IMR-90 (cell line): ENCODE measurements around the gene ERGIC1. TPM values are rescaled to one million over a fixed set of nuclear protein-coding genes. Genes with fewer than 3 reads are reported as not detected.

Source experiments
- ATAC-seq: fragments of 200-7000 bp; cut with Tn5 transposase; 2 replicates; pipeline ENCODE4 v1.9.1; 2020; ENCODE audit warnings: low read depth, mild to moderate bottlenecking, moderate library complexity
- BruUV-seq: library from RNA; stranded (reverse); fragments of 400-500 nt; replicated peaks from 2 replicates; lab custom pipeline; 2021; lab: Mats Ljungman, UMichigan
- CTCF ChIA-PET: fragments of 300-600 bp; formaldehyde crosslinking; extraction: SDS; loops from one replicate; lab custom pipeline; 2021; ENCODE audit warnings: antibody characterized with exemption; lab: Yijun Ruan, JAX
- POLR2A ChIA-PET: fragments of 300-600 bp; sonication (Branson Sonifier 250); formaldehyde crosslinking; loops from one replicate; lab custom pipeline; 2022; ENCODE audit warnings: antibody characterized with exemption; ENCODE audit not compliant: unreplicated experiment; lab: Charles Lee
- DNase-seq: peaks from one replicate; pipeline ENCODE4 v3.0.0; 2013
- H2AFZ ChIP-seq: replicated peaks from 2 replicates; pipeline ENCODE3; 2013; ENCODE audit warnings: low read length, mild to moderate bottlenecking; ENCODE audit not compliant: poor library complexity
- H2AK5ac ChIP-seq: 2 replicates; pipeline ENCODE4 v1.6.1; 2013; ENCODE audit warnings: low read depth, low read length, inconsistent platforms
- H2AK9ac ChIP-seq: replicated peaks from 2 replicates; pipeline ENCODE3; 2013; ENCODE audit warnings: mild to moderate bottlenecking, low read depth, low read length, moderate library complexity; ENCODE audit not compliant: poor library complexity
- H2BK120ac ChIP-seq: 2 replicates; pipeline ENCODE4 v1.6.1; 2013; ENCODE audit warnings: low read depth, low read length, inconsistent platforms
- H2BK15ac ChIP-seq: 3 replicates; pipeline ENCODE4 v1.6.1; 2013; ENCODE audit warnings: low read depth, low read length, inconsistent platforms
- H2BK20ac ChIP-seq: 2 replicates; pipeline ENCODE4 v1.6.1; 2013; ENCODE audit warnings: low read depth, mild to moderate bottlenecking, inconsistent platforms, low read length, moderate library complexity
- H2BK5ac ChIP-seq: 2 replicates; pipeline ENCODE4 v1.6.1; 2013; ENCODE audit warnings: mild to moderate bottlenecking, low read depth, low read length, inconsistent platforms; ENCODE audit not compliant: poor library complexity, severe bottlenecking
- H3K14ac ChIP-seq: replicated peaks from 2 replicates; pipeline ENCODE4 v1.6.1; 2013; ENCODE audit warnings: low read depth, low read length, inconsistent platforms
- H3K18ac ChIP-seq: 2 replicates; pipeline ENCODE4 v1.6.1; 2013; ENCODE audit warnings: low read depth, low read length, control low read depth
- H3K23ac ChIP-seq: 2 replicates; pipeline ENCODE4 v1.6.1; 2013; ENCODE audit warnings: low read depth, low read length, inconsistent platforms
- H3K27ac ChIP-seq: 2 replicates; pipeline ENCODE4 v1.5.1; 2013; ENCODE audit warnings: mild to moderate bottlenecking, control low read depth, low read length; ENCODE audit not compliant: insufficient read depth
- H3K27me3 ChIP-seq: 2 replicates; pipeline ENCODE4 v1.6.1; 2013; ENCODE audit warnings: low read length; ENCODE audit not compliant: control insufficient read depth, insufficient read depth
- H3K36me3 ChIP-seq: 2 replicates; pipeline ENCODE4 v1.6.1; 2013; ENCODE audit warnings: low read length, mixed read lengths; ENCODE audit not compliant: control insufficient read depth, insufficient read depth
- H3K4ac ChIP-seq: 2 replicates; pipeline ENCODE4 v1.6.1; 2013; ENCODE audit warnings: low read depth, low read length, inconsistent platforms
- H3K4me1 ChIP-seq: 2 replicates; pipeline ENCODE4 v1.6.1; 2013; ENCODE audit warnings: low read length, mixed read lengths; ENCODE audit not compliant: control insufficient read depth, insufficient read depth
- H3K4me2 ChIP-seq: 2 replicates; pipeline ENCODE4 v1.6.1; 2013; ENCODE audit warnings: low read depth, mild to moderate bottlenecking, control low read depth, low read length, moderate library complexity
- H3K4me3 ChIP-seq: 2 replicates; pipeline ENCODE4 v1.5.1; 2013; ENCODE audit warnings: low read depth, mild to moderate bottlenecking, control low read depth, low read length, moderate library complexity; ENCODE audit not compliant: insufficient read depth
- H3K56ac ChIP-seq: 2 replicates; pipeline ENCODE4 v1.6.1; 2013; ENCODE audit warnings: low read length, inconsistent platforms; ENCODE audit not compliant: insufficient read depth; ENCODE audit errors: extremely low read depth
- H3K79me1 ChIP-seq, 2 experiments: 2 replicates each; pipeline ENCODE4 v1.6.1; 2013; ENCODE audit warnings: low read length in 2 of 2, inconsistent platforms in 1 of 2, low read depth in 1 of 2
- H3K9ac ChIP-seq: 2 replicates; pipeline ENCODE4 v1.6.1; 2013; ENCODE audit warnings: low read depth, low read length, control low read depth
- H3K9me1 ChIP-seq: 2 replicates; pipeline ENCODE4 v1.6.1; 2013; ENCODE audit warnings: low read length, inconsistent platforms; ENCODE audit not compliant: insufficient read depth
- H3K9me3 ChIP-seq: 2 replicates; pipeline ENCODE4 v1.6.1; 2013; ENCODE audit warnings: low read length; ENCODE audit not compliant: control insufficient read depth, insufficient read depth
- H4K20me1 ChIP-seq: 2 replicates; pipeline ENCODE4 v1.6.1; 2013; ENCODE audit warnings: low read length, inconsistent platforms; ENCODE audit not compliant: insufficient read depth
- H4K5ac ChIP-seq: 2 replicates; pipeline ENCODE4 v1.6.1; 2013; ENCODE audit warnings: mild to moderate bottlenecking, low read depth, low read length, control low read depth
- H4K8ac ChIP-seq, 2 experiments: 2 replicates each; pipeline ENCODE4 v1.6.1; 2013; ENCODE audit warnings: low read depth in 2 of 2, low read length in 2 of 2, control low read depth in 1 of 2, inconsistent platforms in 1 of 2
- H4K91ac ChIP-seq: 2 replicates; pipeline ENCODE4 v1.6.1; 2013; ENCODE audit warnings: low read depth, low read length, inconsistent platforms; ENCODE audit not compliant: insufficient read depth
- BHLHE40 ChIP-seq: fragments of 150-350 bp; IDR thresholded peaks from 2 replicates; pipeline ENCODE4 v1.6.1; 2016; ENCODE audit warnings: mild to moderate bottlenecking, low read depth, low read length
- CEBPB ChIP-seq: IDR thresholded peaks from 2 replicates; pipeline ENCODE4 v1.6.1; 2012; ENCODE audit warnings: low read depth, low read length, improper control_type of control experiment
- CHD1 ChIP-seq: IDR thresholded peaks from 2 replicates; pipeline ENCODE4 v1.6.1; 2012; ENCODE audit warnings: low read depth, low read length, improper control_type of control experiment
- FOS ChIP-seq: fragments of 150-350 bp; IDR thresholded peaks from 2 replicates; pipeline ENCODE4 v1.6.1; 2016; ENCODE audit warnings: low read depth, low read length
- MAFK ChIP-seq: IDR thresholded peaks from 2 replicates; pipeline ENCODE4 v1.6.1; 2012; ENCODE audit warnings: low read depth, low read length, improper control_type of control experiment
- NFE2L2 ChIP-seq: fragments of 150-350 bp; IDR thresholded peaks from 2 replicates; pipeline ENCODE4 v1.6.1; 2016; ENCODE audit warnings: low read depth, mild to moderate bottlenecking, low read length
- POLR2A ChIP-seq: IDR thresholded peaks from 2 replicates; pipeline ENCODE4 v1.6.1; 2012; ENCODE audit warnings: mild to moderate bottlenecking, low read depth, low read length
- RCOR1 ChIP-seq: IDR thresholded peaks from 2 replicates; pipeline ENCODE4 v1.6.1; 2012; ENCODE audit warnings: mild to moderate bottlenecking, low read length, improper control_type of control experiment; ENCODE audit not compliant: insufficient replicate concordance
- WGBS, 2 experiments: methylation state at CpG; one replicate each; pipeline versions ENCODE4 v1.1.5 to v1.1.7; 2013; ENCODE audit warnings: missing lambda C conversion rate in 2 of 2; ENCODE audit not compliant: insufficient read length in 1 of 2; ENCODE audit errors: extremely low coverage in 2 of 2; 5-methylcytosine and 5-hydroxymethylcytosine counted together
- dilution Hi-C: fragments of 300-500 bp; cut with HindIII; formaldehyde crosslinking; loops from one replicate; pipeline ENCODE4 v1.14.3; 2018; ENCODE audit warnings: low sequenced_read_pairs; ENCODE audit not compliant: unreplicated experiment
- in situ Hi-C: fragments of 300-500 bp; cut with MboI; formaldehyde crosslinking; loops from 3 replicates; pipeline ENCODE4 v1.14.3; 2019; ENCODE audit warnings: low sequenced_read_pairs, inconsistent platforms, mixed read lengths
- intact Hi-C: fragments of 100-400 bp; cut with micrococcal nuclease; formaldehyde crosslinking; loops from 2 replicates; pipeline ENCODE4 v1.10.0; 2022
- polyA plus RNA-seq, 3 experiments: library from polyadenylated mRNA; depleted of rRNA; stranded (reverse); fragments of >200 nt; gene quantifications; 2 replicates each; pipeline ENCODE4 v1.2.3, GENCODE V29; 2012; ENCODE audit warnings: low replicate concordance in 1 of 3
- total RNA-seq: library from RNA; depleted of rRNA; stranded (reverse); fragments of >200 nt; gene quantifications from 2 replicates; pipeline ENCODE4 v1.2.3, GENCODE V29; 2012
- TF ChIP-seq, protein P1 (sequence below): fragments of 150-350 bp; IDR thresholded peaks from 2 replicates; pipeline ENCODE4 v1.6.1; 2016; ENCODE audit warnings: low read depth, mild to moderate bottlenecking, low read length, moderate library complexity, borderline replicate concordance
- TF ChIP-seq, protein P2 (sequence below): fragments of 150-350 bp; IDR thresholded peaks from 2 replicates; pipeline ENCODE4 v1.6.1; 2017; ENCODE audit warnings: mild to moderate bottlenecking, antibody characterized with exemption, low read length, low read depth
- TF ChIP-seq, protein P3 (sequence below): conservative IDR thresholded peaks from 2 replicates; pipeline ENCODE4 v1.5.1; 2012; ENCODE audit warnings: mild to moderate bottlenecking, low read depth, low read length, improper control_type of control experiment

Gene ERGIC1
- total and polyA plus RNA-seq, 2 of the 4 experiments (the other 2 are of a cell fraction) = 134 to 192 TPM

DNA sequence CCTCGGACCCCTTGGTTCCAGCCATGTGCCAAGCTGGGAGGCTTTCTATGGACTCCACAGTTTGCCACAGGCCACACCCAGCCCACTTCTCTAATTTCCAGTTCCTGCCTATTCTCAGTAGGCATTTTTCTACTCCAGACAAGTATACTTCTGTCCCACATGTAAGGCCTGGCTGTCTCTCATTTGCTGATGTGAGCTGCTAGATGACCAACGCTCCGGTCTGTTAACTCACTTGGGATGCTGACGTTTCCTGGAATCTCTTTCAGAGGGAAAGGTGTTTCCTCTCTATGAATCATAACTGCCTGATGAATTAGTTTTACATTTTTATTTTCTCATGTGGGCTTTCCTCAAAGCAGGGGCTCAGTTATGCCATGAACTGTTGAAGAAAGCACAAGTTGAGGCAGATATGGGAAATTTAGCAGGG lies 36.3 kb downstream of the ERGIC1 start (continued):
- TF ChIP-seq BHLHE40 = 0 out of 2 replicates have a peak, but pooled peaks have one; percentile 2

DNA sequence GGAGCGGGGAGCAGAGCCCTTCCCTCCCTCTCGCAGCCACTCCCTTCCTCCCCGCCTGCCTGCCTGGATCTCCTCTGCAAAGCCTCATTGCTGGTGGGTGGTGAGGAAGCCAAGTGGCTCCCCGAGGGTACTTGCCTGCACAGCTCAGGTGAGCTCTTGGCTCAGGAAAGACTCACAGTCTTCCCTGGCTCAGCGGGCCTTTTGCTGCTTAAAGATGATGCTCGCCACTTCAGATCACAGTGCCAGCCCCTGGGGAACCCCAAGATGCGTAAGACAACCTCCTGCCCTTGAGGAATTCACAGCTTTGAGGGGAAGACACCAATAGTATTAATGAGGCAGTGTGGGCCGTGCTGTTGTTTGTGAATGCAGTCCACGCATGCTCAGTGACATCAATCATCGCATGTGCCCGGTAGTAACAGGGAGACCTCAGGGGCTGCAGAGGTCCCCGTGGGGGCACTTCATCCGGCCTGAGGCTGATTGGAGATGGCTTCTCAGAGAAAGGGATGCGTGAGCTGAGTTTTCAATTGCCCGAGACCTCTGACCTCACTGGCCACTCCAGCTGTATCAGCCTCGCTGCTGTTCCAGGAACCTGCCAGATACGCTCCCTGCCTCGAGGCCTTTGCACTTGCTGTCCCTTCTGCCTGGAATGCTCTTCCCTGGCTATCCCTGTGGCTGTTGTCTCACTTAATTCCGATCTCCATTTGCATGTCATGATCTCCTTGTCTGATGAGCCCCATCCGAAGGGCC lies 36.8 kb downstream of the ERGIC1 start:
- in situ Hi-C loops = no loop called here
- Histone ChIP-seq H2AFZ (peak overlapping the region; percentile 67), H2AK5ac (peak overlapping the region; percentile 99), H3K4me1 (peaks cover 53% of the 10 kb centered on the region), H2BK15ac (peak overlapping the region; percentile 85), H3K27ac (peak overlapping the region; percentile 88), H4K91ac (peak overlapping the region; percentile 97), H3K9me1 (peaks cover 39% of the 10 kb centered on the region), H4K5ac (peak overlapping the region; percentile 72; the same call in 1 of the 2 replicates), H3K9me3 (no peaks in the 10 kb centered on the region), H3K4ac (peak overlapping the region; percentile 98), H2AK9ac (peak overlapping the region; percentile 84), H3K9ac (peak overlapping the region; percentile 42; the same call in 1 of the 2 replicates), H4K8ac (peak overlapping the region; percentile 63 to 79), H2BK5ac (peak overlapping the region; percentile 97), H3K4me3 (no peak overlapping the region), H3K4me2 (peak overlapping the region; percentile 19; the same call in 1 of the 2 replicates), H3K79me1 (peaks cover 45 to 88% of the 10 kb centered on the region in 2 experiments), H3K27me3 (no peaks in the 10 kb centered on the region), H3K56ac (peak overlapping the region; percentile 55; the same call in 1 of the 2 replicates), H2BK120ac (peak overlapping the region; percentile 94), H3K36me3 (no peaks in the 10 kb centered on the region; the same call in 1 of the 2 replicates), H2BK20ac (peak overlapping the region; percentile 94), H3K23ac (peak overlapping the region; percentile 94), H3K14ac (peak overlapping the region; percentile 97), H4K20me1 (peaks cover 11% of the 10 kb centered on the region), H3K18ac (peak overlapping the region; percentile 70)
- WGBS, 2 experiments = 85% methylated on average over 6 of the region's 20 CpGs; no CpG with 5 or more reads in 1 of the 2 experiments
- no peak for DNase-seq
- CTCF ChIA-PET = interaction anchor here (1.6 kb wide), 1 partner anchor 154 kb away, joined by 3 read pairs; no protein-coding TSS in a partner anchor
- dilution Hi-C loops = no loop called here
- intact Hi-C loops = no loop called here
- POLR2A ChIA-PET = interaction anchor here (1.5 to 2.6 kb wide), 2 partner anchors 27 to 100 kb away, joined by 4 to 15 read pairs; partner anchors contain the start of gene DUSP1
- ATAC-seq = no peak
- BruUV-seq = no TSS peak
- TF ChIP-seq, protein P1, sequence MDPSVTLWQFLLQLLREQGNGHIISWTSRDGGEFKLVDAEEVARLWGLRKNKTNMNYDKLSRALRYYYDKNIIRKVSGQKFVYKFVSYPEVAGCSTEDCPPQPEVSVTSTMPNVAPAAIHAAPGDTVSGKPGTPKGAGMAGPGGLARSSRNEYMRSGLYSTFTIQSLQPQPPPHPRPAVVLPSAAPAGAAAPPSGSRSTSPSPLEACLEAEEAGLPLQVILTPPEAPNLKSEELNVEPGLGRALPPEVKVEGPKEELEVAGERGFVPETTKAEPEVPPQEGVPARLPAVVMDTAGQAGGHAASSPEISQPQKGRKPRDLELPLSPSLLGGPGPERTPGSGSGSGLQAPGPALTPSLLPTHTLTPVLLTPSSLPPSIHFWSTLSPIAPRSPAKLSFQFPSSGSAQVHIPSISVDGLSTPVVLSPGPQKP = no peak
- no peak for TF ChIP-seq NFE2L2
- TF ChIP-seq FOS = no peak
- TF ChIP-seq BHLHE40 = no peak
- TF ChIP-seq, protein P2, sequence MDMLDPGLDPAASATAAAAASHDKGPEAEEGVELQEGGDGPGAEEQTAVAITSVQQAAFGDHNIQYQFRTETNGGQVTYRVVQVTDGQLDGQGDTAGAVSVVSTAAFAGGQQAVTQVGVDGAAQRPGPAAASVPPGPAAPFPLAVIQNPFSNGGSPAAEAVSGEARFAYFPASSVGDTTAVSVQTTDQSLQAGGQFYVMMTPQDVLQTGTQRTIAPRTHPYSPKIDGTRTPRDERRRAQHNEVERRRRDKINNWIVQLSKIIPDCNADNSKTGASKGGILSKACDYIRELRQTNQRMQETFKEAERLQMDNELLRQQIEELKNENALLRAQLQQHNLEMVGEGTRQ = no peak
- no peak for TF ChIP-seq CHD1
- TF ChIP-seq, protein P3, sequence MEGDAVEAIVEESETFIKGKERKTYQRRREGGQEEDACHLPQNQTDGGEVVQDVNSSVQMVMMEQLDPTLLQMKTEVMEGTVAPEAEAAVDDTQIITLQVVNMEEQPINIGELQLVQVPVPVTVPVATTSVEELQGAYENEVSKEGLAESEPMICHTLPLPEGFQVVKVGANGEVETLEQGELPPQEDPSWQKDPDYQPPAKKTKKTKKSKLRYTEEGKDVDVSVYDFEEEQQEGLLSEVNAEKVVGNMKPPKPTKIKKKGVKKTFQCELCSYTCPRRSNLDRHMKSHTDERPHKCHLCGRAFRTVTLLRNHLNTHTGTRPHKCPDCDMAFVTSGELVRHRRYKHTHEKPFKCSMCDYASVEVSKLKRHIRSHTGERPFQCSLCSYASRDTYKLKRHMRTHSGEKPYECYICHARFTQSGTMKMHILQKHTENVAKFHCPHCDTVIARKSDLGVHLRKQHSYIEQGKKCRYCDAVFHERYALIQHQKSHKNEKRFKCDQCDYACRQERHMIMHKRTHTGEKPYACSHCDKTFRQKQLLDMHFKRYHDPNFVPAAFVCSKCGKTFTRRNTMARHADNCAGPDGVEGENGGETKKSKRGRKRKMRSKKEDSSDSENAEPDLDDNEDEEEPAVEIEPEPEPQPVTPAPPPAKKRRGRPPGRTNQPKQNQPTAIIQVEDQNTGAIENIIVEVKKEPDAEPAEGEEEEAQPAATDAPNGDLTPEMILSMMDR = no peak
- no peak for TF ChIP-seq CEBPB
- no peak for TF ChIP-seq RCOR1
- no peak for TF ChIP-seq MAFK
- TF ChIP-seq POLR2A = no peak; the same call in 1 of the 2 replicates
